Spleen (tissue), 11 donors: ENCODE measurements around the gene AQP12B. TPM values are rescaled to one million over a fixed set of nuclear protein-coding genes. Genes with fewer than 3 reads are reported as not detected.
"Not testable (repeated sequence)": the region's sequence is repeated elsewhere in the genome, so short reads cannot be mapped to it uniquely, and the experiment has no call there.

Source experiments
- DNase-seq: peaks from one replicate; pipeline ENCODE4 v3.0.0-alpha.2; 2020
- H3K27ac ChIP-seq, 8 donors: fragments of 200-600 bp; sonication (generic) in 7 of 8; 1 replicate in 4 of 8; 2 replicates in 4 of 8; pipeline versions ENCODE4 v1.5.0 to v1.8.0; 2016 to 2021; ENCODE audit warnings: inconsistent platforms in 4 of 8, mild to moderate bottlenecking in 4 of 8, moderate library complexity in 1 of 8
- H3K27me3 ChIP-seq, 7 donors: fragments of 200-600 bp; sonication (generic) in 6 of 7; replicated peaks in 1 of 7; 1 replicate in 4 of 7; 2 replicates in 3 of 7; pipeline versions ENCODE4 v1.5.0 to v1.8.0; 2016 to 2021; ENCODE audit warnings: inconsistent platforms in 3 of 7, mild to moderate bottlenecking in 1 of 7
- H3K36me3 ChIP-seq, 6 donors: fragments of 200-600 bp; sonication (generic) in 5 of 6; 1 replicate in 4 of 6; 2 replicates in 2 of 6; pipeline versions ENCODE4 v1.5.0 to v1.8.0; 2016 to 2021; ENCODE audit warnings: inconsistent platforms in 2 of 6
- H3K4me1 ChIP-seq, 6 donors: fragments of 200-600 bp; sonication (generic) in 5 of 6; 1 replicate in 3 of 6; 2 replicates in 3 of 6; pipeline versions ENCODE4 v1.5.0 to v1.8.0; 2016 to 2021; ENCODE audit warnings: inconsistent platforms in 3 of 6
- H3K4me3 ChIP-seq, 8 donors: fragments of 200-600 bp; sonication (generic) in 7 of 8; 1 replicate in 4 of 8; 2 replicates in 4 of 8; pipeline versions ENCODE4 v1.5.0 to v1.8.0; 2016 to 2021; ENCODE audit warnings: inconsistent platforms in 4 of 8, mild to moderate bottlenecking in 4 of 8, moderate library complexity in 2 of 8
- H3K9me3 ChIP-seq, 8 donors: fragments of 200-600 bp; sonication (generic) in 7 of 8; 1 replicate in 4 of 8; 2 replicates in 4 of 8; pipeline versions ENCODE4 v1.5.0 to v1.8.0; 2016 to 2021; ENCODE audit warnings: inconsistent platforms in 4 of 8
- CTCF ChIP-seq, 11 experiments: fragments of 200-600 bp in 7 of 11; fragments of 450-650 bp in 4 of 11; sonication (generic) in 4 of 11; IDR thresholded peaks in 8 of 11; conservative IDR thresholded peaks in 3 of 11; 1 replicate in 7 of 11; 2 replicates in 4 of 11; pipeline versions ENCODE4 v1.4.0 to v1.8.0; 2016 to 2021; ENCODE audit warnings: antibody characterized with exemption in 11 of 11, inconsistent platforms in 4 of 11, mild to moderate bottlenecking in 1 of 11
- POLR2A ChIP-seq, 3 donors: fragments of 450-650 bp; IDR thresholded peaks; one replicate each; pipeline ENCODE4 v1.5.1; 2017; ENCODE audit warnings: antibody characterized with exemption in 3 of 3, mild to moderate bottlenecking in 1 of 3
- POLR2AphosphoS5 ChIP-seq, 3 donors: sonication (generic); formaldehyde crosslinking; IDR thresholded peaks; one replicate each; pipeline ENCODE4 v1.5.1; 2017; ENCODE audit warnings: antibody characterized with exemption in 3 of 3
- WGBS, 5 donors: extraction: QIAGEN DNeasy Blood & Tissue Kit in 3 of 5; methylation state at CpG; one replicate each; pipeline versions ENCODE4 v1.1.5 to v1.1.7; 2013 to 2018; 5-methylcytosine and 5-hydroxymethylcytosine counted together
- intact Hi-C: fragments of 100-400 bp; cut with DNase I; formaldehyde crosslinking; loops from one replicate; pipeline ENCODE4 v1.15.0; 2023; ENCODE audit warnings: low total_unique reads
- polyA plus RNA-seq, 3 donors: library from polyadenylated mRNA; stranded (reverse); fragments of 200-250 nt; gene quantifications; one replicate each; pipeline ENCODE4 v1.2.1, GENCODE V29; 2013
- total RNA-seq, 7 donors: library from RNA; depleted of rRNA in 3 of 7; stranded (reverse); fragments of >200 nt in 3 of 7; fragmentation: NEBNext Ultra II Directional in 4 of 7; extraction: Animal tissue kit (Norgen Biotek cat#: 25700) in 4 of 7; gene quantifications; one replicate each; pipeline versions ENCODE4 v1.1.0 to v1.2.1, GENCODE V29; 2016 to 2021
- donor health status: healthy with polysubstance abuse.
- donor health status: DM: no; HTN: no; CAD: no; lungs with moderate emphysema.
- donor health status: DM: no; HTN: no; CAD: no.
- donor health status: Bipolar disorder and iron deficiency.
- donor health status: healthy.
- donor health status: DM: no; HTN: no; CAD: no.
- donor health status: DM: yes; HTN: yes; CAD: no.

AQP12B gene
- total and polyA plus RNA-seq, 10 donors: 0.03 to 1.8 (median 0.95) TPM; not detected in 7

- H3K27me3 ChIP-seq: peaks cover 0 to 40% (median 0%) of the 10 kb centered on the region in 7 donors
- H3K27ac ChIP-seq: no peak overlapping the region
- H3K36me3 ChIP-seq: no peaks in the 10 kb centered on the region
- WGBS, 5 donors: 75 to 87% (median 83%) methylated on average over 1 of the region's 1 CpG
- no peak overlapping the region for H3K4me3 ChIP-seq
- intact Hi-C loops: no loop called here
- no peaks in the 10 kb centered on the region for H3K4me1 ChIP-seq
- H3K9me3 ChIP-seq: peaks cover 0 to 22% (median 15%) of the 10 kb centered on the region in 8 donors
- no peak for TF ChIP-seq CTCF (IDR thresholded peaks at IDR 0.05 in 8 of 11, conservative IDR thresholded peaks at IDR 0.05 in 3 of 11)
- no peak for TF ChIP-seq POLR2A (IDR thresholded peaks at IDR 0.05)
- TF ChIP-seq POLR2AphosphoS5 (IDR thresholded peaks at IDR 0.05): no peak
- no peak for DNase-seq
These were observed 18.1 kb downstream of the AQP12B start for GRCh38 chr2:240664622-240665021.

GRCh38 chr2:240663546-240664190 lies 19.0 kb downstream of the AQP12B start:
- intact Hi-C loops: no loop called here
- DNase-seq: no peak
- H3K4me3 ChIP-seq: no peak overlapping the region
- H3K27me3 ChIP-seq: peaks cover 0 to 43% (median 0%) of the 10 kb centered on the region in 7 donors
- WGBS, 5 donors: 67 to 84% (median 78%) methylated on average over 6 of the region's 6 CpGs
- TF ChIP-seq CTCF (IDR thresholded peaks at IDR 0.05 in 8 of 11, conservative IDR thresholded peaks at IDR 0.05 in 3 of 11) (no peak), POLR2AphosphoS5 (IDR thresholded peaks at IDR 0.05) (no peak), POLR2A (IDR thresholded peaks at IDR 0.05) (no peak)
- no peaks in the 10 kb centered on the region for H3K4me1 ChIP-seq
- peaks cover 0 to 22% (median 15%) of the 10 kb centered on the region in 8 donors for H3K9me3 ChIP-seq
- no peak overlapping the region for H3K27ac ChIP-seq
- no peaks in the 10 kb centered on the region for H3K36me3 ChIP-seq

- H3K27ac ChIP-seq: no peak overlapping the region
- H3K27me3 ChIP-seq: peaks cover 0 to 48% (median 0%) of the 10 kb centered on the region in 7 donors
- peaks cover 0 to 22% (median 15%) of the 10 kb centered on the region in 8 donors for H3K9me3 ChIP-seq
- no peak for TF ChIP-seq CTCF (IDR thresholded peaks at IDR 0.05 in 8 of 11, conservative IDR thresholded peaks at IDR 0.05 in 3 of 11)
- no peak for TF ChIP-seq POLR2A (IDR thresholded peaks at IDR 0.05)
- no peak for TF ChIP-seq POLR2AphosphoS5 (IDR thresholded peaks at IDR 0.05)
- intact Hi-C loops: no loop called here
- H3K36me3 ChIP-seq: no peaks in the 10 kb centered on the region
- WGBS, 5 donors: 80 to 92% (median 83%) methylated on average over 3 of the region's 3 CpGs
- no peaks in the 10 kb centered on the region for H3K4me1 ChIP-seq
- DNase-seq: no peak
- H3K4me3 ChIP-seq: no peak overlapping the region
These were observed 20.0 kb downstream of the AQP12B start for GRCh38 chr2:240662681-240663080.

- DNase-seq, H3K4me3 ChIP-seq, H3K27ac ChIP-seq, H3K36me3 ChIP-seq, intact Hi-C loops: not testable (repeated sequence)
- Histone ChIP-seq H3K27me3 (peaks cover 0 to 49% (median 0%) of the 10 kb centered on the region in 7 donors), H3K9me3 (peaks cover 0 to 12% (median 7%) of the 10 kb centered on the region in 8 donors), H3K4me1 (peaks cover 0 to 10% (median 0%) of the 10 kb centered on the region in 6 donors)
- WGBS, 5 donors: 88 to 94% (median 91%) methylated on average over 7 of the region's 7 CpGs
These were observed 22.8 kb downstream of the AQP12B start for GRCh38 chr2:240659883-240660282.
